K562 (cell line): ENCODE results near the gene LRRC41. TPM values are rescaled to one million over a fixed set of nuclear protein-coding genes. Genes with fewer than 3 reads are reported as not detected.

ENCODE experiments used
- DPF2 ChIP-seq: fragments of 450-650 bp; IDR thresholded peaks from 2 replicates; pipeline ENCODE4 v1.6.1; 2016
- FOS ChIP-seq: IDR thresholded peaks from 3 replicates; pipeline ENCODE4 v1.6.1; 2011; ENCODE audit not compliant: insufficient read length; ENCODE audit errors: extremely low read depth
- KDM4B ChIP-seq, 2 experiments: fragments of 450-650 bp in 1 of 2; sonication (generic) in 1 of 2; IDR thresholded peaks; 2 replicates each; pipeline ENCODE4 v1.6.1; 2016 to 2017; ENCODE audit warnings: borderline replicate concordance in 2 of 2, antibody characterized with exemption in 1 of 2, low read depth in 1 of 2, mild to moderate bottlenecking in 1 of 2
- NELFE ChIP-seq: IDR thresholded peaks from 2 replicates; pipeline ENCODE4 v1.6.1; 2011; ENCODE audit warnings: mild to moderate bottlenecking; ENCODE audit not compliant: insufficient read depth, insufficient read length
- NFATC3 ChIP-seq: fragments of 450-650 bp; IDR thresholded peaks from 2 replicates; pipeline ENCODE4 v1.6.1; 2017; ENCODE audit warnings: mild to moderate bottlenecking
- PHTF2 ChIP-seq: fragments of 250-450 bp; sonication (Bioruptor Pico); IDR thresholded peaks from 2 replicates; pipeline ENCODE4 v1.5.0; 2021; ENCODE audit warnings: mild to moderate bottlenecking
- RBM39 ChIP-seq: fragments of 200-400 bp; formaldehyde crosslinking; optimal IDR thresholded peaks from 2 replicates; pipeline ENCODE3; 2018; ENCODE audit warnings: low read depth, low read length
- RUNX1 ChIP-seq: sonication (generic); IDR thresholded peaks from 2 replicates; pipeline ENCODE4 v1.6.1; 2016; ENCODE audit warnings: antibody characterized with exemption, low read depth
- SIRT6 ChIP-seq: IDR thresholded peaks from one replicate; pipeline ENCODE4 v1.6.1; 2012; ENCODE audit warnings: low read depth, mild to moderate bottlenecking, control low read depth, inconsistent platforms, low read length, moderate library complexity
- TEAD4 ChIP-seq, 2 experiments: sonication (generic) in 1 of 2; formaldehyde crosslinking in 1 of 2; IDR thresholded peaks; 2 replicates each; pipeline versions ENCODE4 v1.6.1 to v1.8.0; 2012 to 2022; ENCODE audit warnings: borderline replicate concordance in 1 of 2, inconsistent platforms in 1 of 2, low read length in 1 of 2, mild to moderate bottlenecking in 1 of 2, missing genetic modification reagents in 1 of 2
- ZNF436 ChIP-seq: fragments of 250-450, 450-650 bp; sonication (Bioruptor Pico); formaldehyde crosslinking; IDR thresholded peaks from 2 replicates; pipeline ENCODE4 v1.7.0; 2020; ENCODE audit warnings: mild to moderate bottlenecking
- ZNF668 ChIP-seq: fragments of 250-450 bp; sonication (Bioruptor Pico); IDR thresholded peaks from 2 replicates; pipeline ENCODE4 v1.8.0; 2022; ENCODE audit warnings: mild to moderate bottlenecking, inconsistent platforms
- ZNF696 ChIP-seq: fragments of 250-450 bp; sonication (Bioruptor Pico); conservative IDR thresholded peaks from 2 replicates; pipeline ENCODE4 v1.4.0; 2020; ENCODE audit warnings: mild to moderate bottlenecking, moderate library complexity
- ZNF79 ChIP-seq: fragments of 250-450 bp; sonication (Bioruptor Pico); IDR thresholded peaks from 2 replicates; pipeline ENCODE4 v1.4.0; 2020; ENCODE audit warnings: low read depth, mild to moderate bottlenecking, moderate library complexity
- polyA plus RNA-seq, 8 experiments: library from polyadenylated mRNA; depleted of rRNA in 4 of 8; stranded (reverse) in 5 of 8; unstranded in 3 of 8; fragments of >200 nt; fragmentation: Nextera tagmentation in 2 of 8; fragmentation: Illumina TruSeq in 1 of 8; extraction: Ambion mirVana in 2 of 8; extraction: Trizol in 1 of 8; gene quantifications; 2 replicates each; pipeline versions ENCODE4 v1.2.1 to v1.2.3, GENCODE V29; 2011 to 2014; ENCODE audit warnings: inconsistent platforms in 1 of 8, missing spikeins in 1 of 8
- total RNA-seq, 7 experiments: library from RNA; depleted of rRNA in 6 of 7; stranded (reverse); fragments of >200 nt in 6 of 7; fragmentation: Illumina TruSeq in 2 of 7; extraction: Trizol in 2 of 7; gene quantifications; 2 replicates each; pipeline versions ENCODE4 v1.2.1 to v1.2.3, GENCODE V29; 2011 to 2021; ENCODE audit warnings: low replicate concordance in 1 of 7
- TF ChIP-seq, protein P1 (sequence below): conservative IDR thresholded peaks from 2 replicates; pipeline ENCODE4 v1.6.1; 2011; ENCODE audit warnings: low read depth, mild to moderate bottlenecking, low read length; ENCODE audit not compliant: control insufficient read depth
- TF ChIP-seq, protein P2 (sequence below), 2 experiments: fragments of 450-650 bp in 1 of 2; IDR thresholded peaks; 2 replicates each; pipeline ENCODE4 v1.6.1; 2011 to 2017; ENCODE audit warnings: low read depth in 2 of 2, antibody characterized with exemption in 1 of 2, borderline replicate concordance in 1 of 2, low read length in 1 of 2, mild to moderate bottlenecking in 1 of 2, mixed read lengths in 1 of 2; ENCODE audit not compliant: control insufficient read depth in 1 of 2
- TF ChIP-seq, protein P3 (sequence below): fragments of 250-450 bp; sonication (Bioruptor Pico); IDR thresholded peaks from 2 replicates; pipeline ENCODE4 v1.5.0; 2021; ENCODE audit warnings: mild to moderate bottlenecking, borderline replicate concordance
- TF ChIP-seq, protein P4 (sequence below): sonication (generic); formaldehyde crosslinking; IDR thresholded peaks from 2 replicates; pipeline ENCODE4 v1.8.1; 2023; ENCODE audit warnings: mild to moderate bottlenecking, missing genetic modification reagents

Gene LRRC41
- total and polyA plus RNA-seq, 9 of the 15 experiments (the other 6 are each of a cell fraction or from before 2014, with no cell fraction given), result 10.5 to 64.7 (median 44.2) TPM

DNA sequence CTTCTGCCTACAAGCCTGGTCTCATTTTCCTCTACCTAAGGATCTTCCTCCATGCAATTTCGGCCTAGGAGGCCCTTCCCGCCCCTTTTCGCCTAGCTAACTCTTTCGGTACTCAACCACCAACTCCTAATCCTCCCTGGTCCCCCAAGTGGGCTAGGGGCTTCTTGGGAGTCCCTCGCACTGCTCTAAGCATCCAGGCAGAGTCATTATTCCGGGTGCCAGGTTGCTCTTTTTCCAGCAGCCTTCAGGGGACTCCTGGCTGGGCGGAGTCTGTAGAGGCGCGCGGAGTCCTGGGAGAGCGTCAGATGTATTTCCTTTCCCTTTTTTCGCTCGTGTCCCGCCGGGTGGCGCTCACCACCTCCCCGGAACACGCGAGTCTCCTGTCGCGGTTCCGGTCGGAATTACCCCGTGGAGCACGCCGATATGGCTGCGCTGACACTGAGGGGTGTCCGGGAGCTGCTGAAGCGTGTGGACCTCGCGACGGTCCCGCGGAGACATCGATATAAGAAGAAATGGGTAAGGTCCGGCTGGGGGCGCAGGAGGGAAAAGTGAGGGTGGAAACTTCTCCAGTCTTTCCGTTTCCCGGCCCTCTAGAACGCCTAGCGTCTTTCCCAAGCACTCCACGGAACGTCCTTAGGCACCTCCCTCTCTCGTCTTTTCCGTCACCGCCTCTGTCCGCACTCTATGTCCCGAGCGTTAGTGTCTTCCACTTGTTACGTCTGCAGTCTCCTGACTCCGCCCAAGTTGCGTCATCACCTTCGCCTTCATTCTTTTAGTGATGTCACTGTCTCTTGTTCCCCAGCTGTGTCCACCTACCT is 37.2 kb upstream of the LRRC41 start, which contains the start of gene NSUN4 (continued):
- TF ChIP-seq NFATC3 (peak; percentile 54; the same call in 1 of the 2 replicates), RUNX1 (no peak), PHTF2 (CRISPR knock-in tag) (no peak), ZNF436 (CRISPR knock-in tag) (no peak), DPF2 (peak; percentile 66), ZNF668 (CRISPR knock-in tag) (no peak), KDM4B (IDR thresholded peaks at IDR 0.05; ENCODE audit: borderline replicate concordance in 2 of 2, low read depth in 1 of 2) (peak in 1 of 2 experiments; percentile 81; a peak in 1 of 4 replicates), TEAD4 (IDR thresholded peaks at IDR 0.05; ENCODE audit: low read length) (peak; percentile 59), TEAD4 (CRISPR knock-in tag; IDR thresholded peaks at IDR 0.05; ENCODE audit: borderline replicate concordance) (no peak), NELFE (no peak), RBM39 (peak; percentile 68), SIRT6 (no peak), ZNF79 (CRISPR knock-in tag) (0 out of 2 replicates have a peak, but pooled peaks have one; percentile 38), FOS (no peak), ZNF696 (CRISPR knock-in tag) (no peak)
- TF ChIP-seq, protein P1, sequence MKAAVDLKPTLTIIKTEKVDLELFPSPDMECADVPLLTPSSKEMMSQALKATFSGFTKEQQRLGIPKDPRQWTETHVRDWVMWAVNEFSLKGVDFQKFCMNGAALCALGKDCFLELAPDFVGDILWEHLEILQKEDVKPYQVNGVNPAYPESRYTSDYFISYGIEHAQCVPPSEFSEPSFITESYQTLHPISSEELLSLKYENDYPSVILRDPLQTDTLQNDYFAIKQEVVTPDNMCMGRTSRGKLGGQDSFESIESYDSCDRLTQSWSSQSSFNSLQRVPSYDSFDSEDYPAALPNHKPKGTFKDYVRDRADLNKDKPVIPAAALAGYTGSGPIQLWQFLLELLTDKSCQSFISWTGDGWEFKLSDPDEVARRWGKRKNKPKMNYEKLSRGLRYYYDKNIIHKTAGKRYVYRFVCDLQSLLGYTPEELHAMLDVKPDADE, result peak; percentile 87; the same call in 1 of the 2 replicates
- TF ChIP-seq, protein P2, sequence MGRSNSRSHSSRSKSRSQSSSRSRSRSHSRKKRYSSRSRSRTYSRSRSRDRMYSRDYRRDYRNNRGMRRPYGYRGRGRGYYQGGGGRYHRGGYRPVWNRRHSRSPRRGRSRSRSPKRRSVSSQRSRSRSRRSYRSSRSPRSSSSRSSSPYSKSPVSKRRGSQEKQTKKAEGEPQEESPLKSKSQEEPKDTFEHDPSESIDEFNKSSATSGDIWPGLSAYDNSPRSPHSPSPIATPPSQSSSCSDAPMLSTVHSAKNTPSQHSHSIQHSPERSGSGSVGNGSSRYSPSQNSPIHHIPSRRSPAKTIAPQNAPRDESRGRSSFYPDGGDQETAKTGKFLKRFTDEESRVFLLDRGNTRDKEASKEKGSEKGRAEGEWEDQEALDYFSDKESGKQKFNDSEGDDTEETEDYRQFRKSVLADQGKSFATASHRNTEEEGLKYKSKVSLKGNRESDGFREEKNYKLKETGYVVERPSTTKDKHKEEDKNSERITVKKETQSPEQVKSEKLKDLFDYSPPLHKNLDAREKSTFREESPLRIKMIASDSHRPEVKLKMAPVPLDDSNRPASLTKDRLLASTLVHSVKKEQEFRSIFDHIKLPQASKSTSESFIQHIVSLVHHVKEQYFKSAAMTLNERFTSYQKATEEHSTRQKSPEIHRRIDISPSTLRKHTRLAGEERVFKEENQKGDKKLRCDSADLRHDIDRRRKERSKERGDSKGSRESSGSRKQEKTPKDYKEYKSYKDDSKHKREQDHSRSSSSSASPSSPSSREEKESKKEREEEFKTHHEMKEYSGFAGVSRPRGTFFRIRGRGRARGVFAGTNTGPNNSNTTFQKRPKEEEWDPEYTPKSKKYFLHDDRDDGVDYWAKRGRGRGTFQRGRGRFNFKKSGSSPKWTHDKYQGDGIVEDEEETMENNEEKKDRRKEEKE (IDR thresholded peaks at IDR 0.05; ENCODE audit: borderline replicate concordance in 1 of 2, control insufficient read depth in 1 of 2, low read depth in 2 of 2, low read length in 1 of 2), result peak in 1 of 2 experiments; percentile 93; a peak in 1 of 4 replicates
- TF ChIP-seq, protein P3, sequence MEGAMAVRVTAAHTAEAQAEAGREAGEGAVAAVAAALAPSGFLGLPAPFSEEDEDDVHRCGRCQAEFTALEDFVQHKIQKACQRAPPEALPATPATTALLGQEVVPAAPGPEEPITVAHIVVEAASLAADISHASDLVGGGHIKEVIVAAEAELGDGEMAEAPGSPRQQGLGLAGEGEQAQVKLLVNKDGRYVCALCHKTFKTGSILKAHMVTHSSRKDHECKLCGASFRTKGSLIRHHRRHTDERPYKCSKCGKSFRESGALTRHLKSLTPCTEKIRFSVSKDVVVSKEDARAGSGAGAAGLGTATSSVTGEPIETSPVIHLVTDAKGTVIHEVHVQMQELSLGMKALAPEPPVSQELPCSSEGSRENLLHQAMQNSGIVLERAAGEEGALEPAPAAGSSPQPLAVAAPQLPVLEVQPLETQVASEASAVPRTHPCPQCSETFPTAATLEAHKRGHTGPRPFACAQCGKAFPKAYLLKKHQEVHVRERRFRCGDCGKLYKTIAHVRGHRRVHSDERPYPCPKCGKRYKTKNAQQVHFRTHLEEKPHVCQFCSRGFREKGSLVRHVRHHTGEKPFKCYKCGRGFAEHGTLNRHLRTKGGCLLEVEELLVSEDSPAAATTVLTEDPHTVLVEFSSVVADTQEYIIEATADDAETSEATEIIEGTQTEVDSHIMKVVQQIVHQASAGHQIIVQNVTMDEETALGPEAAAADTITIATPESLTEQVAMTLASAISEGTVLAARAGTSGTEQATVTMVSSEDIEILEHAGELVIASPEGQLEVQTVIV (CRISPR knock-in tag), result no peak
- TF ChIP-seq, protein P4, sequence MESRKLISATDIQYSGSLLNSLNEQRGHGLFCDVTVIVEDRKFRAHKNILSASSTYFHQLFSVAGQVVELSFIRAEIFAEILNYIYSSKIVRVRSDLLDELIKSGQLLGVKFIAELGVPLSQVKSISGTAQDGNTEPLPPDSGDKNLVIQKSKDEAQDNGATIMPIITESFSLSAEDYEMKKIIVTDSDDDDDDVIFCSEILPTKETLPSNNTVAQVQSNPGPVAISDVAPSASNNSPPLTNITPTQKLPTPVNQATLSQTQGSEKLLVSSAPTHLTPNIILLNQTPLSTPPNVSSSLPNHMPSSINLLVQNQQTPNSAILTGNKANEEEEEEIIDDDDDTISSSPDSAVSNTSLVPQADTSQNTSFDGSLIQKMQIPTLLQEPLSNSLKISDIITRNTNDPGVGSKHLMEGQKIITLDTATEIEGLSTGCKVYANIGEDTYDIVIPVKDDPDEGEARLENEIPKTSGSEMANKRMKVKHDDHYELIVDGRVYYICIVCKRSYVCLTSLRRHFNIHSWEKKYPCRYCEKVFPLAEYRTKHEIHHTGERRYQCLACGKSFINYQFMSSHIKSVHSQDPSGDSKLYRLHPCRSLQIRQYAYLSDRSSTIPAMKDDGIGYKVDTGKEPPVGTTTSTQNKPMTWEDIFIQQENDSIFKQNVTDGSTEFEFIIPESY (CRISPR knock-in tag), result peak; percentile 65
